H1 (cell line): Measurements from ENCODE around the gene NTN5.

Experiments
- CHD2 ChIP-seq: IDR thresholded peaks from 2 replicates; pipeline ENCODE4 v1.6.1; 2012; ENCODE audit warnings: low read length, improper control_type of control experiment
- EZH2 ChIP-seq: fragments of 200-600 bp; sonication (generic); IDR thresholded peaks from 2 replicates; pipeline ENCODE4 v1.7.1; 2012; ENCODE audit warnings: low read depth, mild to moderate bottlenecking, moderate library complexity, low read length, inconsistent platforms; ENCODE audit not compliant: severe bottlenecking
- GABPA ChIP-seq: IDR thresholded peaks from 2 replicates; pipeline ENCODE4 v1.6.1; 2011; ENCODE audit warnings: mild to moderate bottlenecking, low read length, moderate library complexity, borderline replicate concordance; ENCODE audit not compliant: insufficient read depth
- JUN ChIP-seq: IDR thresholded peaks from 2 replicates; pipeline ENCODE4 v1.6.1; 2011; ENCODE audit warnings: low read depth, mild to moderate bottlenecking, improper control_type of control experiment, low read length
- PHF8 ChIP-seq: fragments of 200-600 bp; sonication (generic); conservative IDR thresholded peaks from 2 replicates; pipeline ENCODE4 v1.7.1; 2012; ENCODE audit warnings: low read depth, mild to moderate bottlenecking, inconsistent platforms, low read length, moderate library complexity
- POLR2A ChIP-seq, 2 experiments: IDR thresholded peaks; 1 replicate in 1 of 2; 2 replicates in 1 of 2; pipeline ENCODE4 v1.6.1; 2011; ENCODE audit warnings: low read depth in 2 of 2, low read length in 2 of 2, mild to moderate bottlenecking in 2 of 2; ENCODE audit errors: control extremely low read depth in 1 of 2
- POLR2AphosphoS5 ChIP-seq: IDR thresholded peaks from 2 replicates; pipeline ENCODE4 v1.6.1; 2011; ENCODE audit warnings: low read depth, low read length
- SIN3A ChIP-seq, 2 experiments: IDR thresholded peaks in 1 of 2; conservative IDR thresholded peaks in 1 of 2; 2 replicates each; pipeline ENCODE4 v1.6.1; 2011 to 2012; ENCODE audit warnings: low read length in 2 of 2, improper control_type of control experiment in 1 of 2, low read depth in 1 of 2, mild to moderate bottlenecking in 1 of 2
- SIX5 ChIP-seq: IDR thresholded peaks from 2 replicates; pipeline ENCODE4 v1.6.1; 2011; ENCODE audit warnings: mild to moderate bottlenecking, low read depth, low read length
- SP1 ChIP-seq: IDR thresholded peaks from 2 replicates; pipeline ENCODE4 v1.6.1; 2011; ENCODE audit warnings: low read depth, low read length
- SRF ChIP-seq: IDR thresholded peaks from 2 replicates; pipeline ENCODE4 v1.6.1; 2011; ENCODE audit warnings: mild to moderate bottlenecking, low read depth, low read length, moderate library complexity
- ZNF274 ChIP-seq: IDR thresholded peaks from 2 replicates; pipeline ENCODE4 v1.7.0; 2012; ENCODE audit warnings: low read length, borderline replicate concordance; ENCODE audit errors: extremely low read depth
- TF ChIP-seq, protein P1 (sequence below), 3 experiments: IDR thresholded peaks; 1 replicate in 2 of 3; 2 replicates in 1 of 3; pipeline versions ENCODE4 v1.5.1 to v1.6.1; 2011; ENCODE audit warnings: low read length in 3 of 3, mild to moderate bottlenecking in 3 of 3, inconsistent platforms in 2 of 3, low read depth in 1 of 3, moderate library complexity in 1 of 3; ENCODE audit not compliant: insufficient read depth in 1 of 3; ENCODE audit errors: control extremely low read depth in 1 of 3

DNA sequence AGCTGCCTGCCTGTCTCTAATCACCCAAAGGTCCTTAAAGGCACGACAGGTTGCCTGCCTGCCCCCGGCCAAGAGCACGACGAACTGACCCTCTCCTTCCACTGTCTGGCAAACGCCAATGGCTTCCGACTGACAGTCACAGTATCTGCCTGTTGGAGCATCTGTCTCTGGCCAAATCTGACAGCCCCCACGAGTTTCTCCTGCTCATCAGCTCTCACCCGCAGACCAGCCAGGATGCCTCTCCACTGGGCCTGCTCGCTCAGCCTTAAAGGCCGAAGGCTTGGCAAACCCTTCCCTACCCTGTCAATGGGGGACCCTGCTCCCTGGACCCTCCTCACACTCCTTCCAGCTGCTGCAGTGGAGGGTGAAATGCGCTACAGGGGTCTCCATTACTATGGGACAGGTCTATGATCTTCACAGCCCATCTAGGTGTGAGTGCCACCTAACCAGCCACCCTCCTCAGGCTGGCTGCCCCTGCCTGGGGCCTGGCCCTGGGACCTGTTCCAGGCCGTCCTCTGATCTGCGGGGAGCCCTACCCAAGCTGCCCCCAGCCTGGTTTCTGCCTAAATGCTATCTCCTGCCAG is 58.9 kb downstream of the NTN5 start:
- TF ChIP-seq, protein P1, sequence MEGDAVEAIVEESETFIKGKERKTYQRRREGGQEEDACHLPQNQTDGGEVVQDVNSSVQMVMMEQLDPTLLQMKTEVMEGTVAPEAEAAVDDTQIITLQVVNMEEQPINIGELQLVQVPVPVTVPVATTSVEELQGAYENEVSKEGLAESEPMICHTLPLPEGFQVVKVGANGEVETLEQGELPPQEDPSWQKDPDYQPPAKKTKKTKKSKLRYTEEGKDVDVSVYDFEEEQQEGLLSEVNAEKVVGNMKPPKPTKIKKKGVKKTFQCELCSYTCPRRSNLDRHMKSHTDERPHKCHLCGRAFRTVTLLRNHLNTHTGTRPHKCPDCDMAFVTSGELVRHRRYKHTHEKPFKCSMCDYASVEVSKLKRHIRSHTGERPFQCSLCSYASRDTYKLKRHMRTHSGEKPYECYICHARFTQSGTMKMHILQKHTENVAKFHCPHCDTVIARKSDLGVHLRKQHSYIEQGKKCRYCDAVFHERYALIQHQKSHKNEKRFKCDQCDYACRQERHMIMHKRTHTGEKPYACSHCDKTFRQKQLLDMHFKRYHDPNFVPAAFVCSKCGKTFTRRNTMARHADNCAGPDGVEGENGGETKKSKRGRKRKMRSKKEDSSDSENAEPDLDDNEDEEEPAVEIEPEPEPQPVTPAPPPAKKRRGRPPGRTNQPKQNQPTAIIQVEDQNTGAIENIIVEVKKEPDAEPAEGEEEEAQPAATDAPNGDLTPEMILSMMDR (IDR thresholded peaks at IDR 0.05; ENCODE audit: control extremely low read depth in 1 of 3, insufficient read depth in 1 of 3, low read depth in 1 of 3, low read length in 3 of 3): no peak
- TF ChIP-seq CHD2 (no peak), SRF (no peak), GABPA (no peak), EZH2 (no peak), SIX5 (no peak), SIN3A (conservative IDR thresholded peaks at IDR 0.05 in 1 of 2, IDR thresholded peaks at IDR 0.05 in 1 of 2; ENCODE audit: low read depth in 1 of 2, low read length in 2 of 2) (no peak), PHF8 (no peak), JUN (no peak), SP1 (no peak), ZNF274 (no peak), POLR2AphosphoS5 (no peak; the same call in none of the 2 replicates), POLR2A (IDR thresholded peaks at IDR 0.05; ENCODE audit: control extremely low read depth in 1 of 2, low read depth in 2 of 2, low read length in 2 of 2) (peak in 1 of 2 experiments; percentile 58; a peak in 1 of 3 replicates)
